Activated CD8-positive, alpha-beta memory T cell treated with anti-CD3 and anti-CD28 coated beads, Interleukin-2, amount 50 U/mL, for 1 hour (primary cell): ENCODE measurements around the gene NCKAP5L.
"Not testable (repeated sequence)": the region's sequence is repeated elsewhere in the genome, so short reads cannot be mapped to it uniquely, and the experiment has no call there.

ENCODE experiments used
- DNase-seq: peaks from one replicate; pipeline ENCODE4 v3.0.0-alpha.2; 2020; ENCODE audit errors: extremely low read depth

The NCKAP5L gene

GRCh38 chr12:49777341-49777740, 50.9 kb downstream of the NCKAP5L start:
- DNase-seq = no peak

DNA sequence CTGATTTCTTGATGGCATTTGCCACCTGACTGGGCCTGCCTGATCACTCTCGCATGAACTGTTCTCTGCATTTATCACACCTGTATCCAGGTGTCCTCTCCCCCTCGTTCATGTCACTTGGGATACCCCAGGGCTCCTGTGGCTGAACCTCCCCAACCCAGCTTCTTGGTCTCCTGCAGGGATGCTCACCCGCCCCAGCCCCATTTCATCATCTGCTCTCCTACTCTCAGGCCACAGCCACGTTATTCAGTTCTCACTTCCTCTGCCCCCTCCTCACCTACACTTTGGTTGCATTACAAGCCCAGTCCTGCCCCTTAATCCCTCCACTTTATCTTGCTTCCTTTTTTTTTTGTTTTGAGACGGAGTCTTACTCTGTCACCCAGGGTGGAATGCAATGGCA, 51.4 kb downstream of the NCKAP5L start:
- DNase-seq = no peak

DNA sequence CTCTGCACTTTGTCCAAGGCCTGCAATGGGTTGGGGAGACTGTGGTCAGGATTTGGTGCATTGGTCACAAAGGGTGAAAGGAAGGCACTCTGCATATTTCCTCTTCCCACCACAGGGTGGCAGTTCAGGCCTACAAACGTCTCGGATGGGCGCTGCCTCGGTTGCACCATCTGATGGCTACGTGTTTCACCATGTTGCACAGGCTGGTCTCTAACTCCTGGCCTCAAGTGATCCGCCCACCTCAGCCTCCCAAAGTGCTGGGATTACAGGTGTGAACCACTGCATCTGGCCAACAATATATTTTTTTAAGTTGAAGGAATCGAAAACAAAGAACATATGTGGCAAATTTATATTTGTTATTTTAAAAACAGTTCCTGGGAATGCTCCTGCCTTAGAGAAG, 51.8 kb downstream of the NCKAP5L start:
- no peak for DNase-seq

DNA sequence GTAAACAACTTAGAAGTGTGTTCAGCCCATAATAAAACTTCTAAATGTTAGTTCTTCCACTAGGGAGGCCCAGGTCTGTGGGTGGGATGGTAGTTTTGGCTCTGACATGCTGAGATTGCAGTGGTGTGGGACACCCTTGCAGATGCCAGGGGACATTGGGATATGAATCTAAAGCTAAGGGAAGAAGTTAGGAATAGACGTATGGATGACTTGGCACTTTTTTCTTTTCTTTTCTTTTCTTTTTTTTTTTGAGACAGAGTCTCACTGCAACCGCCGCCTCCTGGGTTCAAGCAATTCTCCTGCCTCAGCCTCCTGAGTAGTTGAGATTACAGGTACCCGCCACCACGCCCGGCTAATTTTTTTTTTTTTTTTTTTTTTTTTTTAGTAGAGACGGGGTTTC, 55.1 kb downstream of the NCKAP5L start:
- not testable (repeated sequence) for DNase-seq

GRCh38 chr12:49767333-49767732, 60.9 kb downstream of the NCKAP5L start:
- no peak for DNase-seq

GRCh38 chr12:49766115-49766455, 62.1 kb downstream of the NCKAP5L start:
- DNase-seq = no peak

- DNase-seq = no peak
Measured at GRCh38 chr12:49764126-49764525, 64.1 kb downstream of the NCKAP5L start.

GRCh38 chr12:49763006-49763591, 65.1 kb downstream of the NCKAP5L start:
- no peak for DNase-seq

DNA sequence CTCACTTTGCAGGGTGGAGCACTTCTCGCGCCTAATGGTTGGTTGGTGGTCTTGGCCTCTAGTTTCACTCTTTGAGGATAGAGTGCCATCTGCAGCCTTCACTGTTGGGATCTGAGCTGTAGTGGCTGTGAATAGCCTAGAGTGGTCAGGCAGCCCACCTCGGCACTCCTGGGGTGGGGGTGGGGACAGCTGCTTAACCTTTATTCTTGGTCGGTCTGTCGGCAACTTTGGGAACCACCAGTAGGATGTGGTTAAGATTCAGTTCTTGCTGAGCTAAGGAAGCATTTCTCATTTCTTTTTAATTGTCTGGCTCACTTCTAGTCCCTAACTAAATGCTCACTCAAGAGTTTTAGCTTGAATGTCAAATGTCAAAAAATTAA, 65.8 kb downstream of the NCKAP5L start:
- DNase-seq = no peak

DNA sequence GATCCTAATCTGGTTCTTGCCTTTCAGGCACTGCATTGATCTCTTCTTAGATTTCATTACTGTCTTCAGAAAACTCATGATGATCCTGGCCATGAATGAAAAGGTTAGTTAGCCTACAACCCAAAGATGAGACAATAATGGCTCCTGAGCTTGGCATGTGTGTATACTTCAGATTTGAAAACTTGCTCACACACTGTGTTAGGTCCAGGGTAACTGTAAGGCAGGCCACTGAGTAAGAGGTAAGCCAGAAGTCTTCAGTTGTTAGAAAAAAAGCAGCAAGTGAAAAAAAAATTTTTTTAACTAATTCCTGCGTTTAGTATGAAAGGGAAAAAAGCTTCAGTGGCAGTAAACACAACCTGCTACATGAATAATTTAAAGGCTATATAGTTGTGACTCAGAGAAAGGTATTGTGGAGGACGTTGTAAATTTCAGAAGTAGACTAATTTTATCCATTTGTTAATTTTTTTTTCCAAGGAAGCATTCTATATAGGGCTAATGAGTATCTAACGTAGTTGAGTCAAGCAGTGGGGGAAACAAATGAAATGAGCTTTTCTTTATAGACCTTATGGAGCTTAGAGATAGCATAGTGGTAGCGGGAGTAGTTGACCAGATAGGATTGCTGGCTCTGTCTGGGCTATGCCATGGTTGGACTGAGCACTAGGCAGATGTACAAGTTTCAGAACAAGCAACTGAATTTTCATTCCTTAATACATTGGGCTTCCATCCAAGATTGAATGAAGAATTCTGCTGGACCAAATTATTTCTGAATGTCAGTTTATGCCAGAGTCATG, 66.3 kb downstream of the NCKAP5L start:
- DNase-seq = no peak

- DNase-seq = no peak
Measured at GRCh38 chr12:49750996-49751393, 77.2 kb downstream of the NCKAP5L start.

GRCh38 chr12:49750027-49750995, 77.9 kb downstream of the NCKAP5L start:
- no peak for DNase-seq

DNA sequence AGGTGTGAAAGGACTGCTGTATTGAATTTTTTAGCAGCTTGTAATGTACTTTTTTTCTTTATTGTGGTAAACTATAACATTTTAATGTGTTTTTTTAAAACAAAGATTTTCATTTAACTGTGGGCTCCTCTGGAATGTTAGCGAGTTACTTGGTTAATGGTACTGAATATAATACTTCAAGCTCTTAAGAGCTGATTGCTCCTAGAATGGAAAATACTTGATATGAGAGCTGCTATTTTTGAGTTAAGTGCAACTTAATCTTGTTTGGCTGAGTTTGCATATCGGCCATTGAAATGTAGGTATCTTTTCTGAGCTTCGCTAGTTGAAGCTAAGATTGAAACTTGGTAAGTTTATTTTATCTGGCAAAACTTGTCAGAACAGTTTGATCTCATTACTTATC, 79.4 kb downstream of the NCKAP5L start:
- DNase-seq = no peak

- DNase-seq = no peak
Measured at GRCh38 chr12:49748306-49748705, 79.9 kb downstream of the NCKAP5L start.

GRCh38 chr12:49744363-49744885, 83.8 kb downstream of the NCKAP5L start:
- DNase-seq = no peak

GRCh38 chr12:49741882-49742620, 86.2 kb downstream of the NCKAP5L start:
- DNase-seq = peak; percentile 69
